ENCODE data around the gene TBC1D3K.
"Not testable (repeated sequence)": the region's sequence is repeated elsewhere in the genome, so short reads cannot be mapped to it uniquely, and the experiment has no call there.

Gene TBC1D3K

DNA sequence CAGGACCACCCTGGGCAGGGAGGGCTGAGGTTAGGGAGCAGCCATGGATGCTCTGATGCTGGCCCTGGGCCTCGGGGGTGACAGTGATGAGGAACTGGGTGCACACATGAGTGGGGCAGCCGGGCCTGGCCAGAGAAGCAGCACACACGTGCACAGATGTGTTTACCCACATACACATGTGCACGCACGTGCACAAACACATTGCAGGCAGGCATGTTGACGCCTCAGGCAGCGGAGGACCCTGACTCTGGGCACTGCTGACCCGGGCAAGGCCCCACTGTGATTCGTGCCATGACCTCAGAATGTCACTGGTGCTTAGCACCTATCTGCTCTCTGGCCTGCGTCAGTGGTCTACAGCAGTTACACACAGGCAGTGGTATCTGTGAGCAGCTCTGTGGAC, at the start of gene TBC1D3K:
TSS of gene TBC1D3K (plus strand) at position 301 of the 400 bp plus-strand sequence. CDS start 1,585 bp downstream, outside the sequence.
- DNase-seq: not testable (repeated sequence)

GRCh38 chr17:37884516-37884915, 39.7 kb upstream of the TBC1D3K start:
- DNase-seq: no peak

GRCh38 chr17:37885136-37885535, 39.1 kb upstream of the TBC1D3K start:
- DNase-seq: no peak

GRCh38 chr17:37888881-37889280, 35.3 kb upstream of the TBC1D3K start:
- no peak for DNase-seq

DNA sequence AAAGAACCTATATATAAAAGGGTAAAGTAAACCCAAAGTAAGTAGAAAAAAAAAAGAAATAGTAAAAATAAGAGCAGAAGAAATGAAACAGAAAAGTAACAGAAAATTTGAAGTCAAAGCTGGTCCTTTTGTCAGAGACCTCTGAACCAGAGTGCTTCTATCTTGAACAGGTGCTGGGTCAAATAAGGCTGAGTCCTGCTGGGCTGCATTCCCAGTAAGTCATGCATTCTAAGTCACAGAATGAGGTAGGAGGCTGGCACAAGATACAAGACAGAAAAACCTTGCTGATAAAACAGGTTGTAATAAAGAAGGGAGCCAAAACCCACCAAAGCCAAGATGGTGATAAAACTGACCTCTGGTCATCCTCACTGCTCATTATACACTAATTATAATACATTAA, 27.3 kb upstream of the TBC1D3K start:
- DNase-seq: not testable (repeated sequence)
